Measurements from ENCODE around the gene ZNF629. TPM values are rescaled to one million over a fixed set of nuclear protein-coding genes. Genes with fewer than 3 reads are reported as not detected.

The ZNF629 gene
- polyA plus RNA-seq, 2 of the 4 experiments (the other 2 are of a cell fraction) = 5.9 to 13.6 TPM

GRCh38 chr16:30783280-30784109 lies 3.5 kb downstream of the ZNF629 start:
- ATAC-seq = no peak
- TF ChIP-seq PBX3 (IDR thresholded peaks at IDR 0.05) = no peak
- TF ChIP-seq RAD21 (conservative IDR thresholded peaks at IDR 0.05 in 1 of 2, IDR thresholded peaks at IDR 0.05 in 1 of 2) = no peak
- no peak for TF ChIP-seq JUNB (IDR thresholded peaks at IDR 0.05)
- no peak for TF ChIP-seq FOSB (CRISPR knock-in tag; IDR thresholded peaks at IDR 0.05)
- TF ChIP-seq HES2 (IDR thresholded peaks at IDR 0.05) = no peak
- TF ChIP-seq ZC3H11A (IDR thresholded peaks at IDR 0.05) = no peak
- TF ChIP-seq BHLHE40 (IDR thresholded peaks at IDR 0.05; ENCODE audit: low read depth, low read length) = no peak
- TF ChIP-seq FOSL2 (IDR thresholded peaks at IDR 0.05) = no peak
- no peak for TF ChIP-seq FOSL2 (CRISPR knock-in tag; IDR thresholded peaks at IDR 0.05)
- TF ChIP-seq SMC3 (IDR thresholded peaks at IDR 0.05) = no peak
- TF ChIP-seq EP300 (IDR thresholded peaks at IDR 0.05) = no peak
- TF ChIP-seq SREBF2 (IDR thresholded peaks at IDR 0.05) = no peak
- TF ChIP-seq HOXB5 (CRISPR knock-in tag; IDR thresholded peaks at IDR 0.05) = no peak
- no peak for TF ChIP-seq KDM1A (IDR thresholded peaks at IDR 0.05; ENCODE audit: low read depth)
- no peak for TF ChIP-seq CHD4 (IDR thresholded peaks at IDR 0.05; ENCODE audit: borderline replicate concordance)
- TF ChIP-seq HEYL (CRISPR knock-in tag; IDR thresholded peaks at IDR 0.05) = no peak
- no peak for TF ChIP-seq REST (IDR thresholded peaks at IDR 0.05)
- no peak for TF ChIP-seq ZSCAN20 (CRISPR knock-in tag; IDR thresholded peaks at IDR 0.05)
- TF ChIP-seq ZNF302 (CRISPR knock-in tag; IDR thresholded peaks at IDR 0.05) = no peak
- no peak for FAIRE-seq
- Histone ChIP-seq H3K4me1 (peaks cover 17% of the 10 kb centered on the region), H3K4me2 (no peak overlapping the region), H3K4me3 (no peak overlapping the region), H3K9me3 (no peaks in the 10 kb centered on the region), H3K27ac (no peak overlapping the region)
- ChIA-PET CTCF (interaction anchor here (0.5 to 4.8 kb wide), 7 partner anchors 9 to 170 kb away, joined by 3 to 34 read pairs (median 4); no protein-coding TSS in a partner anchor), POLR2A (interaction anchor here (0.6 to 2.5 kb wide), 3 partner anchors 8 to 39 kb away, joined by 3 to 10 read pairs (median 5); no protein-coding TSS in a partner anchor)
- DNase-seq (ENCODE audit: low read depth in 1 of 2, low spot score in 1 of 2) = no peak
- WGBS (ENCODE audit: missing lambda C conversion rate) = 97% methylated on average over 40 of the region's 57 CpGs

GRCh38 chr16:30782486-30783279 lies 4.3 kb downstream of the ZNF629 start:
- FAIRE-seq = no peak
- H3K9me3 ChIP-seq = no peaks in the 10 kb centered on the region
- H3K4me2 ChIP-seq = no peak overlapping the region
- ATAC-seq = no peak
- CTCF ChIA-PET = interaction anchor here (0.5 to 4.8 kb wide), 10 partner anchors 10 to 360 kb away, joined by 3 to 34 read pairs (median 3); no protein-coding TSS in a partner anchor
- no peak for DNase-seq (ENCODE audit: low read depth in 1 of 2, low spot score in 1 of 2)
- H3K4me1 ChIP-seq = peaks cover 13% of the 10 kb centered on the region
- H3K27ac ChIP-seq = no peak overlapping the region
- no peak overlapping the region for H3K4me3 ChIP-seq
- WGBS (ENCODE audit: missing lambda C conversion rate) = 95% methylated on average over 56 of the region's 63 CpGs
- TF ChIP-seq FOXS1 (CRISPR knock-in tag; IDR thresholded peaks at IDR 0.05) (no peak), JUN (IDR thresholded peaks at IDR 0.05) (peak in 1 of 2 experiments; percentile 6; a peak in 1 of 5 replicates)
- POLR2A ChIA-PET = interaction anchor here (0.6 to 2.5 kb wide), 3 partner anchors 8 to 40 kb away, joined by 3 to 10 read pairs (median 5); no protein-coding TSS in a partner anchor
